ELF-1 (cell line): ENCODE data around the gene MAML3.
A peak's percentile ranks its signal among the peaks of the same experiment; 100 is the strongest.

Source experiments
- DNase-seq: peaks from one replicate; pipeline ENCODE4 v3.0.0-alpha.2; 2016; ENCODE audit warnings: low read depth, low spot score

MAML3 gene

GRCh38 chr4:140127422-140127821 lies 26.6 kb downstream of the MAML3 start:
- DNase-seq = no peak

GRCh38 chr4:140126261-140126660 lies 27.7 kb downstream of the MAML3 start:
- DNase-seq = no peak

GRCh38 chr4:140125374-140125773 lies 28.6 kb downstream of the MAML3 start:
- no peak for DNase-seq

- DNase-seq = no peak
These were observed 30.2 kb downstream of the MAML3 start for GRCh38 chr4:140123666-140124377.

GRCh38 chr4:140122891-140123290 lies 31.1 kb downstream of the MAML3 start:
- DNase-seq = no peak

GRCh38 chr4:140121646-140122045 lies 32.3 kb downstream of the MAML3 start:
- DNase-seq = no peak

GRCh38 chr4:140118931-140119640 lies 34.9 kb downstream of the MAML3 start:
- no peak for DNase-seq

GRCh38 chr4:140117947-140118346 lies 36.0 kb downstream of the MAML3 start:
- no peak for DNase-seq

- peak; percentile 39 for DNase-seq
These were observed 37.4 kb downstream of the MAML3 start for GRCh38 chr4:140116442-140117104.

- DNase-seq = no peak
These were observed 38.8 kb downstream of the MAML3 start for GRCh38 chr4:140115140-140115539.

GRCh38 chr4:140113653-140114052 lies 40.3 kb downstream of the MAML3 start:
- DNase-seq = no peak

GRCh38 chr4:140112576-140112975 lies 41.4 kb downstream of the MAML3 start:
- no peak for DNase-seq

GRCh38 chr4:140111256-140111655 lies 42.7 kb downstream of the MAML3 start:
- DNase-seq = no peak

- DNase-seq = no peak
These were observed 43.3 kb downstream of the MAML3 start for GRCh38 chr4:140110542-140111215.

- no peak for DNase-seq
These were observed 44.2 kb downstream of the MAML3 start for GRCh38 chr4:140109737-140110136.

- DNase-seq = no peak
These were observed 44.7 kb downstream of the MAML3 start for GRCh38 chr4:140109292-140109691.

- no peak for DNase-seq
These were observed 45.2 kb downstream of the MAML3 start for GRCh38 chr4:140108713-140109230.

- no peak for DNase-seq
These were observed 45.7 kb downstream of the MAML3 start for GRCh38 chr4:140108243-140108642.

GRCh38 chr4:140106289-140106844 lies 47.6 kb downstream of the MAML3 start:
- DNase-seq = no peak

GRCh38 chr4:140105436-140105835 lies 48.5 kb downstream of the MAML3 start:
- DNase-seq = no peak

- DNase-seq = no peak
These were observed 50.3 kb downstream of the MAML3 start for GRCh38 chr4:140103676-140104075.

GRCh38 chr4:140102421-140102820 lies 51.6 kb downstream of the MAML3 start:
- DNase-seq = no peak
